Ovary (tissue), 9 donors: ENCODE data around the gene SCGN. TPM values are rescaled to one million over a fixed set of nuclear protein-coding genes. Genes with fewer than 3 reads are reported as not detected.

Experiments used
- DNase-seq, 5 donors: peaks; one replicate each; pipeline ENCODE4 v3.0.0-alpha.2; 2019 to 2020
- H3K27ac ChIP-seq, 2 donors: fragments of 200-600 bp; one replicate each; pipeline versions ENCODE4 v1.5.1 to v1.8.0; 2019 to 2022
- H3K27me3 ChIP-seq: fragments of 200-600 bp; one replicate; pipeline ENCODE4 v1.8.0; 2022
- H3K36me3 ChIP-seq: fragments of 200-600 bp; sonication (generic); one replicate; pipeline ENCODE4 v1.5.1; 2019
- H3K4me1 ChIP-seq: one replicate; pipeline ENCODE4 v1.8.1; 2013; ENCODE audit warnings: mild to moderate bottlenecking, moderate library complexity; ENCODE audit not compliant: insufficient read depth
- H3K4me3 ChIP-seq: fragments of 200-600 bp; sonication (generic); one replicate; pipeline ENCODE4 v1.5.1; 2017
- H3K9me3 ChIP-seq, 2 donors: fragments of 200-600 bp in 1 of 2; sonication (generic) in 1 of 2; one replicate each; pipeline versions ENCODE4 v1.5.1 to v1.8.1; 2013 to 2019; ENCODE audit warnings: mild to moderate bottlenecking in 1 of 2, moderate library complexity in 1 of 2
- EP300 ChIP-seq: sonication (generic); formaldehyde crosslinking; IDR thresholded peaks from one replicate; pipeline ENCODE4 v1.6.1; 2017; ENCODE audit warnings: antibody characterized with exemption
- POLR2A ChIP-seq: fragments of 450-650 bp; IDR thresholded peaks from one replicate; pipeline ENCODE4 v1.6.1; 2017; ENCODE audit warnings: antibody characterized with exemption, mild to moderate bottlenecking, moderate library complexity
- WGBS, 3 donors: extraction: QIAGEN DNeasy Blood & Tissue Kit in 1 of 3; methylation state at CpG; one replicate each; pipeline versions ENCODE4 v1.1.5 to v1.1.7; 2013 to 2017; 5-methylcytosine and 5-hydroxymethylcytosine counted together
- intact Hi-C, 4 donors: fragments of 100-400 bp; cut with DNase I; formaldehyde crosslinking; loops; one replicate each; pipeline versions ENCODE4 v1.11.0 to v1.15.1; 2022 to 2023
- polyA plus RNA-seq, 2 donors: library from polyadenylated mRNA; stranded (reverse); fragments of 200-250 nt in 1 of 2; fragments of 350-450 nt in 1 of 2; fragmentation: Illumina TruSeq in 1 of 2; extraction: RNeasy Lipid Tissue Mini Kit (QIAGEN cat#74804) in 1 of 2; gene quantifications; one replicate each; pipeline ENCODE4 v1.2.3, GENCODE V29; 2013 to 2014
- total RNA-seq, 7 donors: library from RNA; depleted of rRNA in 2 of 7; stranded (reverse); fragments of >200 nt in 2 of 7; fragmentation: NEBNext Ultra II Directional in 3 of 7; extraction: Animal tissue kit (Norgen Biotek cat#: 25700) in 3 of 7; gene quantifications; one replicate each; pipeline versions ENCODE4 v1.1.0 to v1.2.4, GENCODE V29; 2016 to 2023
- TF ChIP-seq, protein P1 (sequence below), 3 donors: fragments of 450-650 bp in 2 of 3; fragments of 200-600 bp in 1 of 3; IDR thresholded peaks; one replicate each; pipeline versions ENCODE4 v1.5.1 to v1.8.0; 2016 to 2022; ENCODE audit warnings: antibody characterized with exemption in 3 of 3, mild to moderate bottlenecking in 1 of 3
- donor health status: DM: no; HTN: no; CAD: no; lungs with moderate emphysema.
- donor health status: DM: no; HTN: no; CAD: no.
- donor health status: Bipolar disorder and iron deficiency.
- donor health status: DM: yes; HTN: yes; CAD: no.
- donor health status: DM: no; HTN: no; CAD: no.
- donor health status: DM: yes; HTN: yes; CAD: no.

SCGN gene
- total and polyA plus RNA-seq, 9 donors = 0.08 to 1.8 (median 0.28) TPM; not detected in 5

DNA sequence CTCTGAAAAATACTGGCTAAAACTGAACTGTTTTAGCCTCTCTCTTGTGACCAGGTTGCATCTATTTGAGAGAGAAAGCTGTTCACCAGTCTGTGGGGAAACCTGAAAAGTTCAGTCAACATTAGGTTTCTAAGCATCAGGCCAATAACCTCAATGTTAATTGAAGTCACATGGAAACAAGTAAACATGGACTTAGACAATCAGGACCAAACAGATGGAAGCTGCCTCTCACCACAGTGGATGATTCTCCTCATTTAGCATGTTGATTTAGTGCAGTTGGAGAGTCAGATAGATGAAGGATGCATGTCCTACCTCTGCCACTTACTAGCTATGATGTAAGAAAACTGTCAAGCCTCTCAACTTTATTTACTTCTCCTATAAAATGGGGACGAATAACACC is 18.2 kb downstream of the SCGN start:
- Histone ChIP-seq H3K27ac (no peak overlapping the region), H3K27me3 (peaks cover 3% of the 10 kb centered on the region), H3K4me1 (no peaks in the 10 kb centered on the region), H3K36me3 (no peaks in the 10 kb centered on the region), H3K9me3 (no peaks in the 10 kb centered on the region), H3K4me3 (no peak overlapping the region)
- intact Hi-C loops = no loop called here
- TF ChIP-seq POLR2A = no peak
- no peak for TF ChIP-seq EP300
- TF ChIP-seq, protein P1, sequence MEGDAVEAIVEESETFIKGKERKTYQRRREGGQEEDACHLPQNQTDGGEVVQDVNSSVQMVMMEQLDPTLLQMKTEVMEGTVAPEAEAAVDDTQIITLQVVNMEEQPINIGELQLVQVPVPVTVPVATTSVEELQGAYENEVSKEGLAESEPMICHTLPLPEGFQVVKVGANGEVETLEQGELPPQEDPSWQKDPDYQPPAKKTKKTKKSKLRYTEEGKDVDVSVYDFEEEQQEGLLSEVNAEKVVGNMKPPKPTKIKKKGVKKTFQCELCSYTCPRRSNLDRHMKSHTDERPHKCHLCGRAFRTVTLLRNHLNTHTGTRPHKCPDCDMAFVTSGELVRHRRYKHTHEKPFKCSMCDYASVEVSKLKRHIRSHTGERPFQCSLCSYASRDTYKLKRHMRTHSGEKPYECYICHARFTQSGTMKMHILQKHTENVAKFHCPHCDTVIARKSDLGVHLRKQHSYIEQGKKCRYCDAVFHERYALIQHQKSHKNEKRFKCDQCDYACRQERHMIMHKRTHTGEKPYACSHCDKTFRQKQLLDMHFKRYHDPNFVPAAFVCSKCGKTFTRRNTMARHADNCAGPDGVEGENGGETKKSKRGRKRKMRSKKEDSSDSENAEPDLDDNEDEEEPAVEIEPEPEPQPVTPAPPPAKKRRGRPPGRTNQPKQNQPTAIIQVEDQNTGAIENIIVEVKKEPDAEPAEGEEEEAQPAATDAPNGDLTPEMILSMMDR (IDR thresholded peaks at IDR 0.05) = no peak
- DNase-seq = no peak
- 0 to 63% (median 33%) methylated on average over 1 of the region's 1 CpG for WGBS, 3 donors

DNA sequence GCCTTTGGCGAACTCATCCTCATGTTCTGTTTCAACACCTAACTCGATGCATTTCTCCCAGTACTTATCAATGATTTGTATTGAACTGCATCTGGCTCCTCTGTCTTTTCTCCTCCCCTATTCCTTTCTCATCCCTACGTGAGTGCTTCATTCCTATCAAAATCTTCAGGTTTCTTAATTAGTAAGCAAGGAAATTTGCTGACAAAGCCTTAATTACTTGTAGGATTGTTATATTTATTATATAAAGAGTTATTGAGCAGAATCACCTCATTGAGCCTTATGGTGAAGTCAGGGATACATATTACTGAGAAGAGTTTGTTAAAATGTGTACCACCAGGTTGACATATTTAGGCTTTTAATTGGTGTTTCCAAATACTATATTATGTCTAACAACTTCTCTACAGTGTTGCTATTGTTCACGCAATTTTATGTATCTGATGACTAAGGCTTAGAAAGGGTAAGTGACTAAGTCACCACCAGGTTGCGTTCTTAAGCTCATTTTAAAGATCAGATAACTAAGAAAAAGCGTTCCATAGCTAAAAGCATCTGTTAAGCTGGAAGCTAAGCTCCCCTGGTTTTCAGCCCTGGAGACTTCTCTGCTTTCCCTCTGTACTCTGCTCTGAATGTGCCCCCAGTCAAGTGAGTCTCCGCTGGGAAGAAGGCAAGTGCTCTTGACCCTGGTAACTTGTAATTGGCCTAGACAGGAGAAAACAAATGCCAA is 18.9 kb downstream of the SCGN start:
- Histone ChIP-seq H3K27me3 (peaks cover 3% of the 10 kb centered on the region), H3K27ac (no peak overlapping the region), H3K4me1 (no peaks in the 10 kb centered on the region), H3K4me3 (no peak overlapping the region), H3K9me3 (no peaks in the 10 kb centered on the region), H3K36me3 (no peaks in the 10 kb centered on the region)
- TF ChIP-seq POLR2A (no peak), EP300 (no peak)
- TF ChIP-seq, protein P1 (IDR thresholded peaks at IDR 0.05) = no peak
- intact Hi-C loops = no loop called here
- WGBS, 3 donors = 63 to 69% (median 64%) methylated on average over 7 of the region's 7 CpGs
- DNase-seq = no peak

DNA sequence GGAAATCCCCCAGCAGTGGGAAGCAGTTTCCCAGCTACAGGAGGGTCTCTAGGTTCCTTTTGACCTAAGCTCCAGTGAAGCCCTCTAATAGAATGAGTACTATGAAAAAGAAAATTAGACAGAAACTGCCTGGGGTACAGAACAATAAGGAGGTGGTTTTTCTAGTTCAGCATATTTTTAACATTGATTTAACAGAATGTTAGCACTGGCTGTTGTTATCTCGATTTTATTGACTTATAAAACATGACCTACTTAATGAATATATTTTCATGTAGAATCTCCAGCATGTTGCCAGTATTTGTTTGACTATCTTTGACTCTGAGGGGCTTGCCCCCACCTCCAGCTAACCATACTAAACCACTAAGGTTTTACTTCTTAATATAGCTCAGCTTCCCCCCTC is 19.6 kb downstream of the SCGN start:
- Histone ChIP-seq H3K27ac (no peak overlapping the region), H3K36me3 (no peaks in the 10 kb centered on the region), H3K4me3 (no peak overlapping the region), H3K27me3 (peaks cover 2% of the 10 kb centered on the region), H3K4me1 (no peaks in the 10 kb centered on the region), H3K9me3 (no peaks in the 10 kb centered on the region)
- TF ChIP-seq EP300 = no peak
- no peak for DNase-seq
- intact Hi-C loops = no loop called here
- 56 to 62% (median 59%) methylated on average over 1 of the region's 1 CpG for WGBS, 3 donors

DNA sequence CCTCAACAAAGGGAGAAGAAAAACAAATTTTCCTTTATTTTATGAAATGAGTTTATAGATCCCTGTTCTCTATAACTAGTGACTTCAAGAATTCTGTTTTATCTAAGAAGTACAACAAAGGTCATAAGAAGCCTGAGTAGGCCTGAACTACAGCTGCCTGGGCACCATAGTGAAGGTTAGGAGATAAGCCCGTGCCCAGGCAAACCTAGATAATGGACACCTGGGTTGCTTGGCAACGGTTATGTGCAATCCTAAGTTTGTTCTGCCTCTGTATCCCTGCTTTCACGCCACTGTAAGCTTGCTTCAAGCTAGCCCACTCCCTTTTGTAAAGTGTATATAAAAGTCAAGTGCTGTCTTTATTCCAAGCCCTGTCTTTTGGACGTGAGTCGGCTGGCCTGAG is 23.2 kb downstream of the SCGN start:
- Histone ChIP-seq H3K9me3 (no peaks in the 10 kb centered on the region), H3K27me3 (no peaks in the 10 kb centered on the region), H3K4me3 (no peak overlapping the region), H3K27ac (no peak overlapping the region), H3K36me3 (no peaks in the 10 kb centered on the region), H3K4me1 (no peaks in the 10 kb centered on the region)
- intact Hi-C loops = no loop called here
- TF ChIP-seq, protein P1 (IDR thresholded peaks at IDR 0.05) = no peak
- TF ChIP-seq EP300 (no peak), POLR2A (no peak)
- DNase-seq = peak in 1 of 5 donors; percentile 10
- WGBS, 3 donors = 8 to 15% (median 8%) methylated on average over 5 of the region's 5 CpGs

DNA sequence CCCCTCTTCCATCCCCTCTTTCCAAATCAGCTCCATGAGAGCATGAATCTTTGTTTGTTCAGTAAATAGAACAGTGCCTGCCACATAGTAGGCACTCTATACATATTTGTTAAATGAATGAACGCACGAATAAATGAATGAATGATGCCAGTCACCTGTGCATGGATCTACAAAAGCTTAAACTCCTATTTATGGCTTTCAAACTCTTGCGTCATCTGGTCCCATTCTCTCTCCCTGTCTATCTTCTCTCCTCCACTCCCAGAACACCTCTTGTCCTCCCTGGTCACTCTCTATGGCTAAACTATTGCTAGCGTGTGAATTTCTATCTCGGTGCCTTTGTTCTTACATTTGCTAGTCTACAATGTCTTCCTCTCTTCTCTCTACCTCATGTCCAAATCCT is 24.8 kb downstream of the SCGN start:
- DNase-seq = no peak
- Histone ChIP-seq H3K27me3 (no peaks in the 10 kb centered on the region), H3K27ac (no peak overlapping the region), H3K4me3 (no peak overlapping the region), H3K4me1 (no peaks in the 10 kb centered on the region), H3K36me3 (no peaks in the 10 kb centered on the region), H3K9me3 (no peaks in the 10 kb centered on the region)
- 67 to 84% (median 76%) methylated on average over 5 of the region's 5 CpGs for WGBS, 3 donors
- TF ChIP-seq POLR2A (no peak), EP300 (no peak)
- TF ChIP-seq, protein P1 (IDR thresholded peaks at IDR 0.05) = no peak
- intact Hi-C loops = no loop called here
